Activated T-cell treated with anti-CD3 and anti-CD28 coated beads for 1 hour (primary cell): ENCODE measurements around the gene TCEAL9.
"Not testable (repeated sequence)": the region's sequence is repeated elsewhere in the genome, so short reads cannot be mapped to it uniquely, and the experiment has no call there.

Experiments
- DNase-seq: peaks from one replicate; pipeline ENCODE4 v3.0.0-alpha.2; 2020; ENCODE audit warnings: low read depth

Gene TCEAL9

GRCh38 chrX:103356130-103356798 is at the start of gene TCEAL9:
Gene TCEAL9 (plus strand): TSS chrX:103356506. CDS start chrX:103357685, 1,179 bp downstream.
- no peak for DNase-seq

- no peak for DNase-seq
These were observed 46.3 kb upstream of the TCEAL9 start for GRCh38 chrX:103309860-103310554.

GRCh38 chrX:103310555-103311398 is 45.5 kb upstream of the TCEAL9 start, which contains the start of gene BEX2:
Gene BEX2 (minus strand): TSS chrX:103310990. CDS start chrX:103309976, 1,014 bp downstream.
- peak; percentile 79 for DNase-seq

GRCh38 chrX:103311399-103311780 is 44.9 kb upstream of the TCEAL9 start:
- no peak for DNase-seq

- no peak for DNase-seq
These were observed 26.3 kb upstream of the TCEAL9 start, which contains the start of gene TCEAL7 for GRCh38 chrX:103329991-103330390. Gene TCEAL7 (plus strand): TSS chrX:103330239. CDS start chrX:103331404, 1,165 bp downstream.

GRCh38 chrX:103330681-103331288 is 25.5 kb upstream of the TCEAL9 start:
- no peak for DNase-seq

- no peak for DNase-seq
These were observed 17.6 kb upstream of the TCEAL9 start for GRCh38 chrX:103338663-103339062.

- peak; percentile 32 for DNase-seq
These were observed 13.2 kb upstream of the TCEAL9 start for GRCh38 chrX:103343105-103343504.

GRCh38 chrX:103344606-103345005 is 11.7 kb upstream of the TCEAL9 start:
- no peak for DNase-seq

- no peak for DNase-seq
These were observed 8.5 kb upstream of the TCEAL9 start for GRCh38 chrX:103347682-103348397.

GRCh38 chrX:103356858-103357257 is 552 bp downstream of the TCEAL9 start:
- DNase-seq = no peak

- DNase-seq = no peak
These were observed 1.6 kb downstream of the TCEAL9 start for GRCh38 chrX:103357871-103358270.

- not testable (repeated sequence) for DNase-seq
These were observed 3.3 kb downstream of the TCEAL9 start for GRCh38 chrX:103359605-103360004.

- DNase-seq = no peak
These were observed 3.8 kb downstream of the TCEAL9 start for GRCh38 chrX:103360092-103360491.

GRCh38 chrX:103360916-103361315 is 4.6 kb downstream of the TCEAL9 start:
- DNase-seq = no peak

- DNase-seq = no peak
These were observed 5.5 kb downstream of the TCEAL9 start for GRCh38 chrX:103361798-103362197.

GRCh38 chrX:103362474-103362873 is 6.2 kb downstream of the TCEAL9 start:
- no peak for DNase-seq

GRCh38 chrX:103363046-103363445 is 6.7 kb downstream of the TCEAL9 start:
- DNase-seq = no peak

- no peak for DNase-seq
These were observed 11.2 kb downstream of the TCEAL9 start for GRCh38 chrX:103367502-103367901.

GRCh38 chrX:103369479-103369878 is 13.2 kb downstream of the TCEAL9 start:
- no peak for DNase-seq

GRCh38 chrX:103372886-103373285 is 16.6 kb downstream of the TCEAL9 start:
- no peak for DNase-seq
